K562 (cell line): Measurements from ENCODE around the gene CDR2L. TPM values are rescaled to one million over a fixed set of nuclear protein-coding genes. Genes with fewer than 3 reads are reported as not detected.

ENCODE experiments used
- ATAC-seq: fragments of 200-7000 bp; cut with Tn5 transposase; 3 replicates; pipeline ENCODE4 v1.9.1; 2020; ENCODE audit warnings: moderate library complexity
- BruUV-seq: library from RNA; stranded (reverse); fragments of 400-500 nt; replicated peaks from 2 replicates; lab custom pipeline; 2021; lab: Mats Ljungman, UMichigan
- CTCF ChIA-PET: fragments of 300-600 bp; formaldehyde crosslinking; extraction: SDS; loops from one replicate; lab custom pipeline; 2021; ENCODE audit warnings: low intra/inter-chr PET ratio; lab: Yijun Ruan, JAX
- POLR2A ChIA-PET: fragments of 300-600, 350-650 bp; sonication (Branson Sonifier 250); formaldehyde crosslinking; extraction: SDS; loops from one replicate; lab custom pipeline; 2021; ENCODE audit warnings: antibody characterized with exemption, inconsistent platforms; lab: Yijun Ruan, JAX
- DNase-seq, 4 experiments: peaks; one replicate each; pipeline versions ENCODE4 v3.0.0 to v3.0.0-alpha.2; 2011 to 2018; ENCODE audit warnings: low spot score in 3 of 4, mixed read lengths in 3 of 4; ENCODE audit errors: extremely low read depth in 1 of 4
- FAIRE-seq: peaks from 2 replicates; lab custom pipeline; 2011; peaks lifted over from hg19 to GRCh38; lab: Jason Lieb, UNC
- H2AFZ ChIP-seq: 2 replicates; pipeline ENCODE4 v1.6.0; 2011; ENCODE audit warnings: low read depth, low read length, control low read depth, inconsistent platforms
- H3K27ac ChIP-seq: fragments of 200-600 bp; 3 replicates; pipeline ENCODE4 v1.8.0; 2011; ENCODE audit warnings: low read depth, mild to moderate bottlenecking, control low read depth, inconsistent platforms, low read length, moderate library complexity, mixed read lengths; ENCODE audit errors: extremely low read depth
- H3K27me3 ChIP-seq, 2 experiments: fragments of 300-600 bp in 1 of 2; 2 replicates in 1 of 2; 3 replicates in 1 of 2; pipeline versions ENCODE4 v1.6.0 to v1.8.0; 2011; ENCODE audit warnings: inconsistent platforms in 2 of 2, low read length in 2 of 2, mild to moderate bottlenecking in 1 of 2, mixed read lengths in 1 of 2, moderate library complexity in 1 of 2; ENCODE audit not compliant: control insufficient read depth in 2 of 2, insufficient read depth in 2 of 2
- H3K36me3 ChIP-seq: fragments of 300-600 bp; 3 replicates; pipeline ENCODE4 v1.8.0; 2011; ENCODE audit warnings: mild to moderate bottlenecking, low read length, inconsistent platforms; ENCODE audit not compliant: control insufficient read depth, insufficient read depth
- H3K4me1 ChIP-seq, 2 experiments: fragments of 200-600 bp in 1 of 2; replicated peaks in 1 of 2; 2 replicates in 1 of 2; 3 replicates in 1 of 2; pipeline versions ENCODE4 v1.5.1 to v1.8.0; 2011; ENCODE audit warnings: inconsistent platforms in 2 of 2, low read length in 2 of 2, mild to moderate bottlenecking in 1 of 2, mixed read lengths in 1 of 2, moderate library complexity in 1 of 2; ENCODE audit not compliant: control insufficient read depth in 2 of 2, insufficient read depth in 2 of 2
- H3K4me2 ChIP-seq: 2 replicates; pipeline ENCODE4 v1.6.1; 2011; ENCODE audit warnings: low read length, control low read depth, inconsistent platforms, mixed read lengths; ENCODE audit not compliant: insufficient read depth
- H3K4me3 ChIP-seq: fragments of 200-600 bp; sonication (generic), shearing (Covaris generic); 2 replicates; pipeline ENCODE4 v1.5.1; 2016; ENCODE audit warnings: control low read depth, inconsistent platforms
- H3K79me2 ChIP-seq: fragments of 200-600 bp; 3 replicates; pipeline ENCODE4 v1.8.0; 2011; ENCODE audit warnings: low read length, inconsistent platforms; ENCODE audit not compliant: control insufficient read depth, insufficient read depth
- H3K9ac ChIP-seq, 2 experiments: 2 replicates each; pipeline versions ENCODE4 v1.6.0 to v1.6.1; 2011; ENCODE audit warnings: low read depth in 2 of 2, low read length in 2 of 2, control low read depth in 1 of 2, inconsistent platforms in 1 of 2, mild to moderate bottlenecking in 1 of 2, mixed read lengths in 1 of 2; ENCODE audit not compliant: insufficient read depth in 1 of 2
- H3K9me1 ChIP-seq: one replicate; pipeline ENCODE4 v1.6.0; 2011; ENCODE audit warnings: inconsistent platforms, mild to moderate bottlenecking, low read length, moderate library complexity; ENCODE audit not compliant: control insufficient read depth, insufficient read depth
- H3K9me3 ChIP-seq: replicated peaks from 2 replicates; pipeline ENCODE4 v1.5.1; 2011; ENCODE audit warnings: low read depth, low read length, inconsistent platforms; ENCODE audit not compliant: control insufficient read depth, insufficient read depth
- H4K20me1 ChIP-seq: replicated peaks from 2 replicates; pipeline ENCODE4 v1.6.1; 2011; ENCODE audit warnings: low read length, inconsistent platforms, mixed read lengths; ENCODE audit not compliant: control insufficient read depth, insufficient read depth
- CTBP1 ChIP-seq: fragments of 450-650 bp; IDR thresholded peaks from 2 replicates; pipeline ENCODE4 v1.6.1; 2016; ENCODE audit warnings: borderline replicate concordance
- EHMT2 ChIP-seq: fragments of 450-650 bp; IDR thresholded peaks from 2 replicates; pipeline ENCODE4 v1.6.1; 2018; ENCODE audit warnings: antibody characterized with exemption
- ELF1 ChIP-seq: fragments of 200-800 bp; sonication (Bioruptor generic); IDR thresholded peaks from 2 replicates; pipeline ENCODE4 v1.6.1; 2016; ENCODE audit warnings: missing genetic modification characterization, missing compliant biosample characterization
- ELF2 ChIP-seq: fragments of 250-450 bp; sonication (Bioruptor Pico); IDR thresholded peaks from 2 replicates; pipeline ENCODE4 v1.5.0; 2021; ENCODE audit warnings: mild to moderate bottlenecking
- ESRRA ChIP-seq: fragments of 450-650 bp; IDR thresholded peaks from 2 replicates; pipeline ENCODE4 v1.6.1; 2014; ENCODE audit warnings: low read depth, mild to moderate bottlenecking, moderate library complexity, borderline replicate concordance
- ETV1 ChIP-seq: fragments of 450-650 bp; conservative IDR thresholded peaks from 2 replicates; pipeline ENCODE4 v1.6.1; 2016; ENCODE audit warnings: missing genetic modification characterization, control low read depth, low read depth, missing compliant biosample characterization
- HMG20B ChIP-seq: fragments of 250-450 bp; sonication (Bioruptor Pico); IDR thresholded peaks from 2 replicates; pipeline ENCODE4 v1.5.0; 2021; ENCODE audit warnings: mild to moderate bottlenecking
- MAZ ChIP-seq, 2 experiments: fragments of 450-650 bp in 1 of 2; sonication (generic) in 1 of 2; formaldehyde crosslinking; IDR thresholded peaks in 1 of 2; conservative IDR thresholded peaks in 1 of 2; 2 replicates each; pipeline versions ENCODE4 v1.4.0 to v1.5.0; 2020; ENCODE audit warnings: mild to moderate bottlenecking in 1 of 2, missing genetic modification reagents in 1 of 2
- SPI1 ChIP-seq: IDR thresholded peaks from 2 replicates; pipeline ENCODE4 v1.6.1; 2011; ENCODE audit warnings: low read depth, low read length, control low read depth, borderline replicate concordance
- STAT6 ChIP-seq: sonication (generic); formaldehyde crosslinking; IDR thresholded peaks from 2 replicates; pipeline ENCODE4 v1.8.1; 2023; ENCODE audit warnings: mild to moderate bottlenecking, missing genetic modification reagents
- ZBTB17 ChIP-seq: fragments of 450-650 bp; formaldehyde crosslinking; IDR thresholded peaks from 2 replicates; pipeline ENCODE4 v1.4.0; 2020; ENCODE audit warnings: mild to moderate bottlenecking
- WGBS: fragments of 100-300 bp; shearing (Covaris generic); methylation state at CpG from one replicate; pipeline ENCODE4 v1.1.6; 2016; ENCODE audit warnings: low coverage, mixed read lengths; ENCODE audit not compliant: insufficient coverage; ENCODE audit errors: missing lambda C conversion rate; 5-methylcytosine and 5-hydroxymethylcytosine counted together
- in situ Hi-C: fragments of 300-500 bp; cut with MboI; formaldehyde crosslinking; loops from 4 replicates; pipeline ENCODE4 v1.15.0; 2018; ENCODE audit warnings: inconsistent platforms, mixed read lengths
- intact Hi-C: fragments of 100-400 bp; cut with micrococcal nuclease; formaldehyde crosslinking; loops from 2 replicates; pipeline ENCODE4 v1.14.2; 2022
- polyA plus RNA-seq, 8 experiments: library from polyadenylated mRNA; depleted of rRNA in 4 of 8; stranded (reverse) in 5 of 8; unstranded in 3 of 8; fragments of >200 nt; fragmentation: Nextera tagmentation in 2 of 8; fragmentation: Illumina TruSeq in 1 of 8; extraction: Ambion mirVana in 2 of 8; extraction: Trizol in 1 of 8; gene quantifications; 2 replicates each; pipeline versions ENCODE4 v1.2.1 to v1.2.3, GENCODE V29; 2011 to 2014; ENCODE audit warnings: inconsistent platforms in 1 of 8, missing spikeins in 1 of 8
- total RNA-seq, 7 experiments: library from RNA; depleted of rRNA in 6 of 7; stranded (reverse); fragments of >200 nt in 6 of 7; fragmentation: Illumina TruSeq in 2 of 7; extraction: Trizol in 2 of 7; gene quantifications; 2 replicates each; pipeline versions ENCODE4 v1.2.1 to v1.2.3, GENCODE V29; 2011 to 2021; ENCODE audit warnings: low replicate concordance in 1 of 7

Gene CDR2L
- total and polyA plus RNA-seq, 9 of the 15 experiments (the other 6 are each of a cell fraction or from before 2014, with no cell fraction given), result 2.7 to 16.0 (median 7.3) TPM

- WGBS, result 9% methylated on average over 8 of the region's 8 CpGs
- no peaks in the 10 kb centered on the region for H3K9me3 ChIP-seq
- 0 out of 2 replicates have a peak, but pooled peaks cover 4% of the 10 kb centered on the region for H4K20me1 ChIP-seq
- ATAC-seq, result peak; percentile 42; the same call in 2 of the 3 replicates
- peak overlapping the region in 1 of 2 experiments; percentile 48; a peak in 1 of 4 replicates for H3K9ac ChIP-seq
- BruUV-seq, result no TSS peak
- FAIRE-seq, result no peak
- no peak overlapping the region for H3K4me3 ChIP-seq
- H3K27me3 ChIP-seq, result peaks cover 27 to 54% of the 10 kb centered on the region in 2 experiments
- intact Hi-C loops, result no loop called here
- DNase-seq, result no peak
- no peaks in the 10 kb centered on the region for H3K36me3 ChIP-seq
- H3K9me1 ChIP-seq, result no peaks in the 10 kb centered on the region
- TF ChIP-seq MAZ (CRISPR knock-in tag; conservative IDR thresholded peaks at IDR 0.05 in 1 of 2, IDR thresholded peaks at IDR 0.05 in 1 of 2) (no peak), HMG20B (no peak), ELF2 (CRISPR knock-in tag) (no peak), SPI1 (no peak), ELF1 (tag) (peak; percentile 77), CTBP1 (peak; percentile 19; the same call in 1 of the 2 replicates), ZBTB17 (0 out of 2 replicates have a peak, but pooled peaks have one; percentile 19), ESRRA (peak; percentile 81), ETV1 (peak; percentile 39; the same call in 1 of the 2 replicates), EHMT2 (0 out of 2 replicates have a peak, but pooled peaks have one; percentile 10), STAT6 (CRISPR knock-in tag) (no peak)
- H3K79me2 ChIP-seq, result no peaks in the 10 kb centered on the region
- peaks cover 4 to 22% of the 10 kb centered on the region in 2 experiments; a peak in 4 of 5 replicates for H3K4me1 ChIP-seq
- H2AFZ ChIP-seq, result peak overlapping the region; percentile 22
- H3K27ac ChIP-seq, result no peak overlapping the region
- ChIA-PET POLR2A (interaction anchor here (1.0 to 1.4 kb wide), 3 partner anchors 9 to 170 kb away, joined by 3 read pairs; no protein-coding TSS in a partner anchor), CTCF (interaction anchor here (0.5 kb wide), 1 partner anchor 234 kb away, joined by 4 read pairs; no protein-coding TSS in a partner anchor)
- in situ Hi-C loops, result no loop called here
- H3K4me2 ChIP-seq, result peak overlapping the region; percentile 41
Observed at GRCh38 chr17:74939534-74939933, 47.9 kb upstream of the CDR2L start.
